NCI-H510A treated with DMSO at 0.1 percent for 48 hours (cell line): ENCODE measurements around the gene RHOG.
A peak's percentile ranks its signal among the peaks of the same experiment; 100 is the strongest.

ENCODE experiments used
- DNase-seq: peaks from one replicate; lab custom pipeline; 2025; lab: John Stamatoyannopoulos, UW

The RHOG gene

GRCh38 chr11:3859373-3859881 is 18.7 kb upstream of the RHOG start:
- DNase-seq: peak; percentile 30

GRCh38 chr11:3857628-3858027 is 16.9 kb upstream of the RHOG start:
- no peak for DNase-seq

GRCh38 chr11:3856856-3857553 is 16.2 kb upstream of the RHOG start:
- DNase-seq: no peak

- no peak for DNase-seq
Observed at GRCh38 chr11:3855808-3856491, 15.2 kb upstream of the RHOG start.

- DNase-seq: peak; percentile 68
Observed at GRCh38 chr11:3854977-3855807, 14.4 kb upstream of the RHOG start, which contains the start of gene STIM1. TSS of gene STIM1 (plus strand) at chr11:3855664. CDS start at chr11:3856271, 607 bp downstream.

GRCh38 chr11:3854660-3854976 is 13.9 kb upstream of the RHOG start:
- no peak for DNase-seq

GRCh38 chr11:3853899-3854659 is 13.3 kb upstream of the RHOG start:
- no peak for DNase-seq

GRCh38 chr11:3853545-3853842 is 12.7 kb upstream of the RHOG start:
- DNase-seq: no peak

GRCh38 chr11:3849297-3849874 is 8.6 kb upstream of the RHOG start:
- DNase-seq: peak; percentile 23

GRCh38 chr11:3845670-3846069 is 4.9 kb upstream of the RHOG start:
- no peak for DNase-seq

- DNase-seq: no peak
Observed at GRCh38 chr11:3845246-3845645, 4.5 kb upstream of the RHOG start.

- no peak for DNase-seq
Observed at GRCh38 chr11:3843326-3843725, 2.6 kb upstream of the RHOG start.

- DNase-seq: peak; percentile 66
Observed at GRCh38 chr11:3841426-3842350, 929 bp upstream of the RHOG start.

GRCh38 chr11:3840004-3840869 is 522 bp downstream of the RHOG start:
- no peak for DNase-seq

- no peak for DNase-seq
Observed at GRCh38 chr11:3838504-3838903, 2.3 kb downstream of the RHOG start.

GRCh38 chr11:3837793-3838192 is 3.0 kb downstream of the RHOG start:
- no peak for DNase-seq

- no peak for DNase-seq
Observed at GRCh38 chr11:3836903-3837302, 3.9 kb downstream of the RHOG start.

GRCh38 chr11:3835751-3836150 is 5.0 kb downstream of the RHOG start:
- DNase-seq: no peak

GRCh38 chr11:3834664-3835461 is 5.9 kb downstream of the RHOG start:
- DNase-seq: no peak
